Measurements from ENCODE around the gene WEE1.
A peak's percentile ranks its signal among the peaks of the same experiment; 100 is the strongest.

Gene WEE1

DNA sequence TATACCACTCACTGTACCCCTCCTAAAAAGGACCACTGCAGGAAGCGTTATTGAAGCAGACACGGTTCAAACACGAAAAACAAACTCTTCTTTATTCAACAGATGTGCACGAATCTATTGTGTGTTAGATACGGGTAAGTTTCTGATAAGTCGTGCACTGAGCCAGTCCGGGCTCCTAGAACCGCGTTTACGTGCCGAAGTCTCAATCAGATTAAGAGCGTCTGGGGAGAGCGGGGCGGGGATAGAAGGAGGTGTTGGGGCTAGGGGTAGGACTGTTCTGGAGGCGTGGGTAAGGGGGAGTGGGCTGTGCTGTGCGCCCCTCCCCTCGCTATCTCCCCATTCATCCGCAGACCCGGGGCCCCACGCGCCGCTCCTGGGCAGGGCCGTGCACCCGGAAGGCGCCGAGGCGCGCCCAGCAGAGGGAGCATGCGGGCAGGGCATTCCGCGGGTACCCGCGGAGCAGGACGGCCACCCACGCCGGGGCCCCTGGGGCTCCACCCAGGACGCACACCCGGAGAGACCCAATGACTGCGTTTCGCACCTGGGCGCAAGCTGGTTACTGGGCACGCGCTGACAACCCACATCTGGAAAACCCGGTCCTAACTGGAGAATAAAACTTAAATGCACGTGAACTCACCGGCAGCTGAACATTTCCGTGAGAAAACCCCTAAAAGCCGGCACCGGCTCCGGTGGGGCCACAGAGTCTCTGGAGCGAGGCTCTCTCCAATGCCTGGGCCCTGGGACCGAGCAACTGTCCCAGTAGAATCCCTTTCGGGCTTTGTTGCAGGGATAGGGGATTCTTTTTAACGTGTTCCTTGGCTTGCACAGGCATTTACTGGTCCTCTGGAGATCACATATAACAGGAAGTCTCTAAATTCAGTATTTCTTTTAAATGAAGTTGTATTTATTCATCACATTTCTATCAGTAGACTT lies 40.6 kb downstream of the WEE1 start:
- TF ChIP-seq MAX (IDR thresholded peaks at IDR 0.05; ENCODE audit: low read depth, low read length) = peak; percentile 76; the same call in 1 of the 2 replicates
- TF ChIP-seq CTCF (IDR thresholded peaks at IDR 0.05; ENCODE audit: low read depth, low read length) = peak; percentile 69
- TF ChIP-seq MYC (IDR thresholded peaks at IDR 0.05; ENCODE audit: low read depth, low read length) = peak; percentile 86
- peak; percentile 38 for TF ChIP-seq POLR2A (IDR thresholded peaks at IDR 0.05; ENCODE audit: extremely low read depth, insufficient read length)
- peak overlapping the region; percentile 70 for H3K4me3 ChIP-seq (ENCODE audit: low read depth, low read length)
- DNase-seq (ENCODE audit: low read depth) = peak; percentile 91

DNA sequence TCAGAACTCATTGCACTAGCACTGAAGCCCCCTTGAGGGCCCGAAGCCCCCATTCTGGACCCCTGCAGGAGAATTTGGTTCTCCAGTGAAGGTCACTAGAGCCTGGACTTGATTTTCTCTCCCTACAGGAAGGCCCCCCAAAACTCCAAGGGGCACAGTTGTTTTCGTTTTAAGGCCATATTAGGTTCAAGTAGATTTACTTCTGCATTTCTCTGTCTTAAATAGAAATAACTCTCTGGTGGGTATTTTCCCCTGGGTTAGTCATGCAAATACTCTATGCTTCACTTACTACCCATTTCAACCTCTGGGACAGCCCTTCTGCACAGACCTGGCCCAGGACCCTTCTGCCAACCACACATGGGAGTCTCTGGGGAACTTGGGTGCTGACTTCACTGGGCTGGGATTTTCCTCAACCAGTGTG lies 41.6 kb downstream of the WEE1 start:
- peak overlapping the region; percentile 70 for H3K4me3 ChIP-seq (ENCODE audit: low read depth, low read length)
- no peak for TF ChIP-seq POLR2A (IDR thresholded peaks at IDR 0.05; ENCODE audit: extremely low read depth, insufficient read length)
- no peak for TF ChIP-seq MAX (IDR thresholded peaks at IDR 0.05; ENCODE audit: low read depth, low read length)
- no peak for TF ChIP-seq CTCF (IDR thresholded peaks at IDR 0.05; ENCODE audit: low read depth, low read length)
- no peak for TF ChIP-seq MYC (IDR thresholded peaks at IDR 0.05; ENCODE audit: low read depth, low read length)
- peak; percentile 83 for DNase-seq (ENCODE audit: low read depth)

GRCh38 chr11:9616042-9616675 lies 42.7 kb downstream of the WEE1 start:
- no peak for DNase-seq (ENCODE audit: low read depth)
- no peak overlapping the region for H3K4me3 ChIP-seq (ENCODE audit: low read depth, low read length)
- no peak for TF ChIP-seq POLR2A (IDR thresholded peaks at IDR 0.05; ENCODE audit: extremely low read depth, insufficient read length)
- no peak for TF ChIP-seq CTCF (IDR thresholded peaks at IDR 0.05; ENCODE audit: low read depth, low read length)
- no peak for TF ChIP-seq MYC (IDR thresholded peaks at IDR 0.05; ENCODE audit: low read depth, low read length)
- no peak for TF ChIP-seq MAX (IDR thresholded peaks at IDR 0.05; ENCODE audit: low read depth, low read length)

- DNase-seq (ENCODE audit: low read depth) = no peak
- TF ChIP-seq MYC (IDR thresholded peaks at IDR 0.05; ENCODE audit: low read depth, low read length) (no peak), MAX (IDR thresholded peaks at IDR 0.05; ENCODE audit: low read depth, low read length) (no peak), CTCF (IDR thresholded peaks at IDR 0.05; ENCODE audit: low read depth, low read length) (no peak), POLR2A (IDR thresholded peaks at IDR 0.05; ENCODE audit: extremely low read depth, insufficient read length) (no peak)
Observed at GRCh38 chr11:9616858-9617257, 43.4 kb downstream of the WEE1 start.

DNA sequence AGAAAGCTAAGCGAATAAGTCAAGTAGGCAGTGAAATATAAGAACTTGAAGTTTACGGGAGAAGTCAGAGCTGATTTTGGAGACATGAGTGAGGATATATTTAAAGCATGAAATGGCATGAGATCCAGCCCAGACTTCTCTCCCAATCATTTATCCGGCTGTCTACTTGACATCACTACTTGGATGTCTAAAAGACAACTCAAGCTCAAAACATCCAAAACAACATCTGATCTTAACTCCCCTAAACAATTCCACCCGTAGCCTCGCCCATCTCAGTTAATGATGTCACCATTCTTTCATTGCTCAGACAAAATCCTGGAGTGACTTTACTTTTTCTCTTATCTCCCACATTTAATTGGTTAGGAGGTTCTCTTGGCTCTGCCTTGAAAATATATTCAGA lies 44.5 kb downstream of the WEE1 start:
- TF ChIP-seq POLR2A (IDR thresholded peaks at IDR 0.05; ENCODE audit: extremely low read depth, insufficient read length) = no peak
- TF ChIP-seq CTCF (IDR thresholded peaks at IDR 0.05; ENCODE audit: low read depth, low read length) = no peak
- TF ChIP-seq MAX (IDR thresholded peaks at IDR 0.05; ENCODE audit: low read depth, low read length) = no peak
- TF ChIP-seq MYC (IDR thresholded peaks at IDR 0.05; ENCODE audit: low read depth, low read length) = no peak
- no peak for DNase-seq (ENCODE audit: low read depth)
- H3K4me3 ChIP-seq (ENCODE audit: low read depth, low read length) = no peak overlapping the region

More at GRCh38 chr11:9616858-9617257, 43.4 kb downstream of the WEE1 start:
- H3K4me3 ChIP-seq (ENCODE audit: low read depth, low read length) = no peak overlapping the region
